Neural progenitor cell (in vitro differentiated cells): ENCODE data around the gene CABLES1. TPM values are rescaled to one million over a fixed set of nuclear protein-coding genes. Genes with fewer than 3 reads are reported as not detected.
A peak's percentile ranks its signal among the peaks of the same experiment; 100 is the strongest.

Experiments used
- DNase-seq: peaks from one replicate; pipeline ENCODE4 v3.0.0-alpha.2; 2016; ENCODE audit warnings: low spot score
- H2AFZ ChIP-seq: fragments of 200-600 bp; sonication (generic); replicated peaks from 2 replicates; pipeline ENCODE4 v1.6.1; 2016; ENCODE audit warnings: antibody characterized with exemption
- H3F3A ChIP-seq: fragments of 200-600 bp; sonication (generic); 2 replicates; pipeline ENCODE4 v1.6.1; 2016; ENCODE audit warnings: antibody characterized with exemption, low read depth
- H3K27ac ChIP-seq: fragments of 200-600 bp; sonication (generic); 2 replicates; pipeline ENCODE4 v1.5.1; 2016; ENCODE audit warnings: mild to moderate bottlenecking
- H3K27me3 ChIP-seq: fragments of 200-600 bp; sonication (generic); 2 replicates; pipeline ENCODE4 v1.6.1; 2016; ENCODE audit warnings: mild to moderate bottlenecking, moderate library complexity
- H3K36me3 ChIP-seq: fragments of 200-600 bp; sonication (generic); 2 replicates; pipeline ENCODE4 v1.5.1; 2016
- H3K4me1 ChIP-seq: fragments of 200-600 bp; sonication (generic); 2 replicates; pipeline ENCODE4 v1.6.1; 2016; ENCODE audit warnings: mixed run types
- H3K4me2 ChIP-seq: fragments of 200-600 bp; sonication (generic); 2 replicates; pipeline ENCODE4 v1.6.1; 2016
- H3K4me3 ChIP-seq: fragments of 200-600 bp; sonication (generic); 2 replicates; pipeline ENCODE4 v1.5.1; 2016
- H3K79me2 ChIP-seq: fragments of 200-600 bp; sonication (generic); 2 replicates; pipeline ENCODE4 v1.6.1; 2016; ENCODE audit warnings: low read depth
- H3K9ac ChIP-seq: fragments of 200-600 bp; sonication (generic); 2 replicates; pipeline ENCODE4 v1.6.1; 2016
- H3K9me3 ChIP-seq: fragments of 200-600 bp; sonication (generic); 2 replicates; pipeline ENCODE4 v1.5.1; 2016; ENCODE audit warnings: low read depth
- H4K20me1 ChIP-seq: fragments of 200-600 bp; sonication (generic); 2 replicates; pipeline ENCODE4 v1.6.1; 2016; ENCODE audit warnings: low read depth
- H3K27ac Mint-ChIP-seq: 3 replicates; pipeline ENCODE4 v1.8.0; 2021; ENCODE audit warnings: mixed read lengths
- H3K27me3 Mint-ChIP-seq: 2 replicates; pipeline ENCODE4 v1.8.0; 2022; ENCODE audit warnings: low read depth, mild to moderate bottlenecking, inconsistent platforms, moderate library complexity, mixed read lengths; ENCODE audit not compliant: insufficient read depth
- H3K36me3 Mint-ChIP-seq: 3 replicates; pipeline ENCODE4 v1.8.0; 2021; ENCODE audit warnings: mixed read lengths
- H3K4me1 Mint-ChIP-seq: 3 replicates; pipeline ENCODE4 v1.8.0; 2021; ENCODE audit warnings: mixed read lengths
- H3K4me3 Mint-ChIP-seq: 3 replicates; pipeline ENCODE4 v1.8.0; 2021; ENCODE audit warnings: mild to moderate bottlenecking, moderate library complexity, mixed read lengths
- H3K9me3 Mint-ChIP-seq: 3 replicates; pipeline ENCODE4 v1.8.0; 2020; ENCODE audit warnings: mixed read lengths
- EZH2 ChIP-seq: fragments of 200-600 bp; sonication (generic); IDR thresholded peaks from 2 replicates; pipeline ENCODE4 v1.6.1; 2017; ENCODE audit warnings: antibody characterized with exemption, mild to moderate bottlenecking, moderate library complexity
- EZH2phosphoT487 ChIP-seq: fragments of 200-600 bp; sonication (generic); IDR thresholded peaks from 2 replicates; pipeline ENCODE4 v1.6.1; 2017; ENCODE audit warnings: antibody characterized with exemption
- total RNA-seq: library from RNA; depleted of rRNA; stranded (reverse); fragments of >200 nt; gene quantifications from 2 replicates; pipeline ENCODE4 v1.2.3, GENCODE V29; 2015; ENCODE audit warnings: low replicate concordance
- TF ChIP-seq, protein P1 (sequence below): fragments of 200-600 bp; sonication (generic); IDR thresholded peaks from 2 replicates; pipeline ENCODE4 v1.5.1; 2017; ENCODE audit warnings: antibody characterized with exemption, mild to moderate bottlenecking

The CABLES1 gene
- total RNA-seq, 1 donor from 2014 or later, result 2.8 TPM

DNA sequence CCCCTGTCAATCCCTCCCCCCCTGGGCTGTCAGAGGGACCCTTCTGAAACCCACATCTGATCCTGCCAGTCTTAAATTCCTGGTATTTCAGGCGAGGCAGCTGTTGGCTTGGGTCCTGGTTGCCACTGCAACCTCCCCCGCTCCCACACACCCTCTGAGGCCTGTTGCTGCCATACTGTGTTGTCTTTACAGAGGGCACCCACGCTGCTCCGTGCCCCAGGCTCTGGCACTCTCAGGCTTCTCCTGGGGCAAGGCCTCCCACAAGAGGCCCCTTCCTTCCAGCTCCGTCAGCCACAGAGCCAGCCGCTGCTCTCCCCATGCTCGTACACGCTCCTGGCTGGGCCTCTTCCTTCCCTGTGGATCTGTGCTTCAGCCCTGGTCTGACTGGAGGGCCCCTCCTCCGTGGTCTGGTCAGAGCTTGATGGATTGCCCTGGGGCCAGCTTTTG is 8.6 kb downstream of the CABLES1 start:
- Histone ChIP-seq H3K4me2 (no peak overlapping the region), H3K4me3 (no peak overlapping the region), H3K79me2 (peaks cover 48% of the 10 kb centered on the region), H3K4me1 (peaks cover 16% of the 10 kb centered on the region), H3K9me3 (no peaks in the 10 kb centered on the region), H3K27ac (no peak overlapping the region), H3F3A (peaks cover 8% of the 10 kb centered on the region), H2AFZ (no peak overlapping the region), H3K9ac (no peak overlapping the region), H4K20me1 (peaks cover 6% of the 10 kb centered on the region), H3K27me3 (no peaks in the 10 kb centered on the region), H3K36me3 (no peaks in the 10 kb centered on the region)
- Mint-ChIP-seq H3K4me1 (peaks cover 35% of the 10 kb centered on the region), H3K4me3 (peak overlapping the region; percentile 73), H3K9me3 (no peaks in the 10 kb centered on the region), H3K27ac (no peak overlapping the region), H3K27me3 (peaks cover 8% of the 10 kb centered on the region), H3K36me3 (peaks cover 2% of the 10 kb centered on the region)
- DNase-seq, result no peak
- TF ChIP-seq EZH2phosphoT487, result no peak
- TF ChIP-seq, protein P1, sequence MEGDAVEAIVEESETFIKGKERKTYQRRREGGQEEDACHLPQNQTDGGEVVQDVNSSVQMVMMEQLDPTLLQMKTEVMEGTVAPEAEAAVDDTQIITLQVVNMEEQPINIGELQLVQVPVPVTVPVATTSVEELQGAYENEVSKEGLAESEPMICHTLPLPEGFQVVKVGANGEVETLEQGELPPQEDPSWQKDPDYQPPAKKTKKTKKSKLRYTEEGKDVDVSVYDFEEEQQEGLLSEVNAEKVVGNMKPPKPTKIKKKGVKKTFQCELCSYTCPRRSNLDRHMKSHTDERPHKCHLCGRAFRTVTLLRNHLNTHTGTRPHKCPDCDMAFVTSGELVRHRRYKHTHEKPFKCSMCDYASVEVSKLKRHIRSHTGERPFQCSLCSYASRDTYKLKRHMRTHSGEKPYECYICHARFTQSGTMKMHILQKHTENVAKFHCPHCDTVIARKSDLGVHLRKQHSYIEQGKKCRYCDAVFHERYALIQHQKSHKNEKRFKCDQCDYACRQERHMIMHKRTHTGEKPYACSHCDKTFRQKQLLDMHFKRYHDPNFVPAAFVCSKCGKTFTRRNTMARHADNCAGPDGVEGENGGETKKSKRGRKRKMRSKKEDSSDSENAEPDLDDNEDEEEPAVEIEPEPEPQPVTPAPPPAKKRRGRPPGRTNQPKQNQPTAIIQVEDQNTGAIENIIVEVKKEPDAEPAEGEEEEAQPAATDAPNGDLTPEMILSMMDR, result no peak
- TF ChIP-seq EZH2, result no peak

DNA sequence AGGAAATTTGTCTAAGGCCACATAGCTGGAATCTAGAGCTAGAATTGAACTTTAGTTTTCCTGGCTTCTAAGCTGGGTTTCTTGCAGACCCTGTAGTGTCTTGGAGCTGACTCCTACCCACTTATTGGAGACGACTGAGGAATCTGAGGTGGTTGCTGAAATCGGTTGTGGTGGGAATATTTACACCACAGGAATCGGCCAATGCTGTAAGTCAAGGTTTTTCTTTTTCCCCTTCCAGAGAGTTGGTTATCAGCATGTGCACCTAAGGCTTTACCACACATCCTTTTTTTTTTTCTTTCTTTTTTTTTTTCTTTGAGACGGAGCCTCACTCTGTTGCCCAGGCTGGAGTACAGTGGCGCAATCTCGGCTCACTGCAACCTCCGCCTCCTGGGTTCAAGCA is 9.4 kb downstream of the CABLES1 start:
- TF ChIP-seq EZH2 (no peak), EZH2phosphoT487 (no peak)
- TF ChIP-seq, protein P1, result no peak
- Histone ChIP-seq H3K4me3 (no peak overlapping the region), H3K4me1 (peaks cover 16% of the 10 kb centered on the region), H3K79me2 (peaks cover 41% of the 10 kb centered on the region), H3K27ac (no peak overlapping the region), H3K27me3 (no peaks in the 10 kb centered on the region), H3K9me3 (no peaks in the 10 kb centered on the region), H4K20me1 (peaks cover 6% of the 10 kb centered on the region), H2AFZ (no peak overlapping the region), H3F3A (peaks cover 8% of the 10 kb centered on the region), H3K9ac (no peak overlapping the region), H3K36me3 (no peaks in the 10 kb centered on the region), H3K4me2 (no peak overlapping the region)
- peak overlapping the region; percentile 29 for H3K27ac Mint-ChIP-seq
- H3K27me3 Mint-ChIP-seq, result peaks cover 8% of the 10 kb centered on the region
- no peaks in the 10 kb centered on the region for H3K9me3 Mint-ChIP-seq
- no peak for DNase-seq
- peaks cover 35% of the 10 kb centered on the region for H3K4me1 Mint-ChIP-seq
- no peak overlapping the region for H3K4me3 Mint-ChIP-seq
- peaks cover 2% of the 10 kb centered on the region for H3K36me3 Mint-ChIP-seq

DNA sequence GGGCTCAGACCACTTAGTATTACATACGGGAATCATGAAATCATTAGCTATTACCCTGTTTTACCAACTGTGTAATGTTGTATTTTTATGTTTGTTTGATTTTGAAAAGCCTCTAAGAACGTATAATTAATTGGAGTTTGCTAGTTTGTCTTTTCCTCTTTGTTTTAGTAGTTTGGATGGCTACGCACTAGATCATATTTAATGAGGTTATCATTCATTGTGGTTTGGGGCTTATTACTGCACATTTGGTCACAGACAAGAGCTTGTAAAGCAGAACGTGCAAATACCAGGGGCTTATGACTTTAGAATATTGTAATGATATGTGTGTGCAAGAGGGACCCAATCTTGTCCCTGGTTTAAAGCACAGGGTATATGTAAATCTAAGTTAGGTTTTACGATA is 10.3 kb downstream of the CABLES1 start:
- Mint-ChIP-seq H3K9me3 (peaks cover 2% of the 10 kb centered on the region), H3K27ac (no peak overlapping the region), H3K36me3 (peaks cover 4% of the 10 kb centered on the region), H3K4me1 (peaks cover 29% of the 10 kb centered on the region), H3K4me3 (no peak overlapping the region), H3K27me3 (peaks cover 8% of the 10 kb centered on the region)
- Histone ChIP-seq H3K9me3 (no peaks in the 10 kb centered on the region), H3K9ac (no peak overlapping the region), H3F3A (peaks cover 8% of the 10 kb centered on the region), H3K4me2 (no peak overlapping the region), H3K27me3 (no peaks in the 10 kb centered on the region), H3K36me3 (no peaks in the 10 kb centered on the region), H3K79me2 (peaks cover 33% of the 10 kb centered on the region), H3K4me3 (no peak overlapping the region), H3K27ac (no peak overlapping the region), H3K4me1 (peaks cover 16% of the 10 kb centered on the region), H2AFZ (no peak overlapping the region), H4K20me1 (peaks cover 6% of the 10 kb centered on the region)
- TF ChIP-seq EZH2 (no peak), EZH2phosphoT487 (no peak)
- TF ChIP-seq, protein P1, result no peak
- no peak for DNase-seq
